ENCODE data around the gene CLSTN3. TPM values are rescaled to one million over a fixed set of nuclear protein-coding genes. Genes with fewer than 3 reads are reported as not detected.
A peak's percentile ranks its signal among the peaks of the same experiment; 100 is the strongest.

The CLSTN3 gene
- total and polyA plus RNA-seq, 2 of the 13 experiments (the other 11 are each of a cell fraction or from before 2014, with no cell fraction given) = 26.2 to 94.1 TPM

GRCh38 chr12:7108003-7108795 lies 22.0 kb upstream of the CLSTN3 start (continued):
- no peak for TF ChIP-seq RERE (CRISPR knock-in tag; IDR thresholded peaks at IDR 0.05; ENCODE audit: low read depth)
- TF ChIP-seq ZNF691 (CRISPR knock-in tag; IDR thresholded peaks at IDR 0.05; ENCODE audit: borderline replicate concordance, low read depth) = no peak
- TF ChIP-seq AGO1 (IDR thresholded peaks at IDR 0.05; ENCODE audit: low read depth, low read length, poor library complexity, severe bottlenecking) = peak; percentile 66
- peak; percentile 68 for TF ChIP-seq RXRA (CRISPR knock-in tag; IDR thresholded peaks at IDR 0.05)
- peak; percentile 30; the same call in 1 of the 2 replicates for TF ChIP-seq ZNF441 (CRISPR knock-in tag; IDR thresholded peaks at IDR 0.05; ENCODE audit: borderline replicate concordance)
- TF ChIP-seq CCAR2 (optimal IDR thresholded peaks at IDR 0.05; ENCODE audit: low read depth, low read length) = no peak
- no peak for TF ChIP-seq NFYB (CRISPR knock-in tag; IDR thresholded peaks at IDR 0.05)
- TF ChIP-seq ZNF451 (CRISPR knock-in tag; IDR thresholded peaks at IDR 0.05) = 0 out of 2 replicates have a peak, but pooled peaks have one; percentile 3
- TF ChIP-seq, protein P1, sequence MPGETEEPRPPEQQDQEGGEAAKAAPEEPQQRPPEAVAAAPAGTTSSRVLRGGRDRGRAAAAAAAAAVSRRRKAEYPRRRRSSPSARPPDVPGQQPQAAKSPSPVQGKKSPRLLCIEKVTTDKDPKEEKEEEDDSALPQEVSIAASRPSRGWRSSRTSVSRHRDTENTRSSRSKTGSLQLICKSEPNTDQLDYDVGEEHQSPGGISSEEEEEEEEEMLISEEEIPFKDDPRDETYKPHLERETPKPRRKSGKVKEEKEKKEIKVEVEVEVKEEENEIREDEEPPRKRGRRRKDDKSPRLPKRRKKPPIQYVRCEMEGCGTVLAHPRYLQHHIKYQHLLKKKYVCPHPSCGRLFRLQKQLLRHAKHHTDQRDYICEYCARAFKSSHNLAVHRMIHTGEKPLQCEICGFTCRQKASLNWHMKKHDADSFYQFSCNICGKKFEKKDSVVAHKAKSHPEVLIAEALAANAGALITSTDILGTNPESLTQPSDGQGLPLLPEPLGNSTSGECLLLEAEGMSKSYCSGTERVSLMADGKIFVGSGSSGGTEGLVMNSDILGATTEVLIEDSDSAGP (CRISPR knock-in tag; IDR thresholded peaks at IDR 0.05; ENCODE audit: borderline replicate concordance) = peak; percentile 79; the same call in 1 of the 2 replicates
- peak; percentile 76; the same call in 1 of the 2 replicates for TF ChIP-seq ZC3H13 (CRISPR knock-in tag; IDR thresholded peaks at IDR 0.05)
- no peak for TF ChIP-seq ZNF251 (CRISPR knock-in tag; IDR thresholded peaks at IDR 0.05)
- TF ChIP-seq SP5 (CRISPR knock-in tag; IDR thresholded peaks at IDR 0.05; ENCODE audit: borderline replicate concordance, low read depth) = peak; percentile 55; the same call in 1 of the 2 replicates
- TF ChIP-seq ARID2 (CRISPR knock-in tag; IDR thresholded peaks at IDR 0.05; ENCODE audit: borderline replicate concordance) = peak; percentile 69; the same call in 1 of the 2 replicates
- no peak for TF ChIP-seq NCOA1 (CRISPR knock-in tag; IDR thresholded peaks at IDR 0.05)
- TF ChIP-seq KLF16 (CRISPR knock-in tag; IDR thresholded peaks at IDR 0.05) = peak in 1 of 2 experiments; percentile 13; a peak in 1 of 4 replicates
- TF ChIP-seq NAIF1 (CRISPR knock-in tag; IDR thresholded peaks at IDR 0.05; ENCODE audit: borderline replicate concordance) = no peak
- peak; percentile 78; the same call in 1 of the 2 replicates for TF ChIP-seq ZNF766 (CRISPR knock-in tag; IDR thresholded peaks at IDR 0.05; ENCODE audit: borderline replicate concordance)

Measured in HepG2 (cell line).